ENCODE data around the gene ACVR1.
A peak's percentile ranks its signal among the peaks of the same experiment; 100 is the strongest.
"Not testable (repeated sequence)": the region's sequence is repeated elsewhere in the genome, so short reads cannot be mapped to it uniquely, and the experiment has no call there.

The ACVR1 gene

GRCh38 chr2:157788201-157788600 lies 87.9 kb downstream of the ACVR1 start:
- DNase-seq: no peak

DNA sequence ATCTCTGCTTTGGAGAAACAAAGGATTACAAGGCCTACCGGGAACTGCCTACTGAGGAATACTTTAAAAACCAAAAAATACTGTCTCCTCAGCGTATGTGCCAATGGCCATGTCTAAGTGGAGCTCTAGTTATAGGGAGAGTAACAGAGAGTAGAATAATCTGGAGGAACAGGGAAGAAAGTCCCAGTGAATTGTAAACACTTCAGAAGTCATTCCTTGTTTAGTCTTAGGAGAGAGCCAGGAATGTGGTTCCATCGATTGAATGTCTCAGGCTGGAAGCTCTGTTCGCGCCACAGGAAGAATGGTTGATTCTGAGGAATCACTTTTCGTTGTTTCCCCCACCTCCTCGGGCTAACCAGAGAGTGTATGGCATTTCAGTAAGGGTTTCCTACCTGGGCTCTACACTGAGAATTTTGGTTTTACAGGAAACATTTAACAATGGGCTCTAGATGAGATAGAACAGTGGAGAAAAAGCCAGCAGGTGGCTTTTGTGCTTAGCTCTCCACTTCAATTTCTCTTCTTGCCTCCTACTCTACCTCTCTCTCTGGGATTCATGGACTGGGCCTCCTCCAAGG lies 88.7 kb downstream of the ACVR1 start:
- DNase-seq: no peak

- DNase-seq: no peak
These were observed 89.3 kb downstream of the ACVR1 start for GRCh38 chr2:157786663-157787363.

DNA sequence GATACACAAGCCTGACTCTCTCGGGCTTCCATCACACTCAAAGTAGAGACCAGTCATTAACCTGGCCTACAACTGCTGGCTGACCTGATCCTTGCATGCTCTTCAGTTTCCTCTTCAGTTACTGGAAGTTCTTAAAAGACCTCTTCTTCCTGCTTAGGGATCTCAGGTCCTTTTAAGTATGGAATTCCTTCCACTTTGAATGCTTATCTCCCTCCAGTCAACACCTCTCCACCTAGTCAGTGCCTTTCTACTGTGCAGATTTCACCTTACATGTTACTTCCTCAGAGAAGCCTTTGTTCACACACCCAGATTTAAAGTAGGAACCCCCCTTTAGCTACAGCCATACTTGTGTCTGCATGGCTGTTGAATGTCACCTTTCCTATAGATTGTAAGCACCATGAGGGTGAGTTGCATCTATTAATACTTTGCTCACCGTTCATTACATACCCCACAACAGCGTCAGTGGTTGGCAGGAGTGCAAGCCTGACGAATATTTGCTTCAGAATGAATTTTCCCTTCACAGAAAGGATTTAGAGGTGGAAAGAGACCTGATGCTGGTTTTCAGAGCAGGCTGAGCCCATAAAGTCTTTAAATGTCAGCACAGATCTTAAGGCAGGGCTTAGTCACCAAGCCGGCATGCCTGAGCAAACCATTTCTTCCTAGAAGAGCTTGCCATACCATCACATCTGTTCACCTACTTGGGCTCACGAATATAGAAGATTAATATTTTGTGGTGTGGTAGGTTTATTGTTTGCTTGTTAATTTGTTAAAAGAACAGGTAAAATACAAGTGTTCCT lies 90.1 kb downstream of the ACVR1 start:
- DNase-seq: peak; percentile 26

DNA sequence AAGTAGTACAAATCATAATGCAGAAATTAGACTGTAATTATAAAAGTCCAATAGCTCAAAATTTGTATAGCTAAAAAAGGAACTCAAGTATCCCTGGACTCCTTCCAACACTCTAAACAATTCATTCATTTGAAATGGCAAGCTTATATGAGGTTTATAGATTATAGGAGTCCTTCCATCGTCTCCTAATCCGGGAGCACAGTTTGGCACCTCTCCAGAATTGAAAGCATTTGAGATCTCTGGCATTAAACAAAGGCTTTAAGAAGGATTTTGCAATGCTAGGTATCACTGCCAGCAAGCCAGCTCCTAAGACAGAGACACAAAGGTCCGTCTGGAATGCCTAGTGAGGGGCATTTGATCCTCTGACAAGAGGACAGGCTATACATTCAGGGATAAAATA lies 90.9 kb downstream of the ACVR1 start:
- peak; percentile 33 for DNase-seq

DNA sequence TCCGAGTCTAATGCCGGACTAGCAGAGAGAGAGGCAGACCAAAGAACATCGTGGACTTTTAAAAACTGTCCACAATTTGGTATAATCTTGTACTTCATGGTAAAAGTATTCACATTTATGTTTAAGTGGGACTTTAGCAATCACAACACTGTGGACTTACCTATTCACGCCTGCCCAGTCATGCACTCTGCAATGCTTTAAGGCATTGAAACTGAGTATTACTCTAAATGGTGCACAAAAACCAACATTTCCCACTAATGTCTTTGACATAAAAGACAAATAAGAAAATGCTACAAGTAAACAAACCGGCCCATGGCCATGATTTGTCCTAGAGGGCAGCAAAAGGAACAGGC lies 91.3 kb downstream of the ACVR1 start:
- no peak for DNase-seq

DNA sequence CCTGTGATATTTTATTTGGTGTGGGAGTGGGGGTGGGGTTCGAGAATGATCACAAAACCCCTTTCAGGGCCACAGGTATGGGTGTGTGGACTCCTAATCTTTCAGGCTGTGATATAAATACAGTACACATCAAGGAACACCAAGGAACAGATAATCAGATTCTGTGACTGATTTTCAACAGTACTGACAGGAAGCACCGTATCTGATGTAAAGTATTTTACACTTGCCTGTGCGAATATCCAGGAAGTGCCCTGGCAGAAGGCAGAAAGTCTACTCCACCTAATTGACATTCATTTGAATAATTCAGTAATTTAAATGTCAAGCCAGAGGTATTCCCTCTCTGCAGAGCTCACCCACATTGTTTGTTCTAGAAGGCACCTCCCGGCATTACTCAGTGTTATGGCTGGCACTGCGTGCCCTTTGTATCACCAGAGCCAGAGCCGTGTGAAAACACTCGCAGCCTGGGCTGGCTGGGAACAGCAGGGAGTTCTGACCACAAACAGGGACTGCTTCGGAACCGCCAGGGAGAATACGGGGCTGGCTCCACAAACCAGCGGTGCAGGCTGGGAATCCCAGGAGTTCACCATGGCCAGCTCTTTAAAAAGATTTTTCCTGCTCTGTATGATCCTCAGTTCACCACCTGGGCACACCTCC lies 91.8 kb downstream of the ACVR1 start:
- DNase-seq: peak; percentile 82

GRCh38 chr2:157783245-157783644 lies 92.9 kb downstream of the ACVR1 start:
- no peak for DNase-seq

DNA sequence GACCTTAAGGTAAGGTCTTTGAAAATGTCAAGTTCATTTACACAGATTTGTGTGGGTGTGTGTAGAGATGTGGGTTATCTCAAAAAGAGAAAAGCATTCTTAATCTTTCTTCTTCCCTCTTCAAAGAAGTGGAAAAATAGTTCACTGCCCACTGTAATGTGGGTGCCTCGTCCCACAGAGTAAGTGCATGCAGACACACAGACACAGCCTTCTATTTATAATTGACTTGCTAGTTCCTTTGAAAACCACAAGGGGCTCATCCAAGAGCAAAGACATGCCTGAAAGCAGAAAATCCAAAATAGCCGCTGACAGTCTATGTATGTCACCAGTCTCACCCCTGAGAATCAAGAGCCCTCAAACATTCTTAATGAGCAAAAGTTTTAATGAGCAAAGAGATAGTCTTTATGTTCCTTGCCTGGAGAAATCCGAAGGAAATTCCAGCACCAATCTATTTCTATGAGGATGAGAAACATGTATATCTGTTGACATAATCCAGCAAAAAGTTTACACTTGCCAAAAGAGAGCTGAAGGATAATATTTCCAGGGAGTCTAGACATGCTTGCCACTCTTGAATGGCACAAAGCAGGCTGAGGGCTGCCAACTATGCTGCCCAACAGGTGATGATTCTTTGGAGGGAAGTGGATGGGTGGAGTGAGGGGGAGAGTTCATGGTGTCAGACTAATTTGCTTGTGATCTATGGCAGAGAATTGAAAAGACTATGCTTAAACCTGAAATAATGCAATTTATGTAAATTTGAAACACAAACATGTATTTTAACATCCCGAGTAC lies 93.9 kb downstream of the ACVR1 start:
- DNase-seq: peak; percentile 31

DNA sequence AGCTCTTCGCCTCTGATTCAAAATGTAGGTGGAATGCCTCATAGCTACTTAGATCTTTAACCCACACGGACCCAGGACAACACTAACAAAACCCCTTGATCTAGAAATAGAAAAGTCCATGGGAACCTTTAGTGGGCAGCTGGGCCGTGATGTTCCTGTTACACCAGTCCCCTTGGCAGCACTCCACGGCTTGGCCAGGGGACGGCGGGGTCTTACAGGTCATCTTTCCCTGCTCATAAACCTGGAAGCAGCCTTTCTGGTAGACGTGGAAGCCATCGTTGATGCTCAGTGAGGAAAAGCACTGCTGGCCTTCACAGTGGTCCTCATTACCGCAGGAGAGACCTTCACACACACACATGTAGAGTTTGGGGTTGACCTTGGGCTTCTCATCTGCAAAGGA lies 95.9 kb downstream of the ACVR1 start:
- DNase-seq: no peak

DNA sequence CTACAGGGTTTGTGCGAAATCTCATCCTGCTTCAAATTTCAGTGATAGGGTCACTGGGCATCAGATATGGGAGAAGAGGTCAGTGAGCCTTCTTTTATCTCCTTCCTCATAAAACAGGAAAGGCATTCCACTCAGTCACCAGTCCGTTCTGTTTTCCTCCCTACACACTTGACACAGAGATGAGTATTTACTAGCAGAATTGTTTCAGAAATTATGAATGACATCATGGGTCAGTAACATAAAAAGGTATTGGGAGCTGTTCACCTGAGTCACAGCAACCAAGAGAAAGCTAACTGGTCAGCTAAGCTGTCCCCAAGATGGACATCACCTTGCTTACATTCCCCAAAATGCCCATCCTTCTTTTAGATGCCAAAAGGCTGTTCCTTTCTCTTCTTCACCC lies 96.3 kb downstream of the ACVR1 start:
- no peak for DNase-seq

DNA sequence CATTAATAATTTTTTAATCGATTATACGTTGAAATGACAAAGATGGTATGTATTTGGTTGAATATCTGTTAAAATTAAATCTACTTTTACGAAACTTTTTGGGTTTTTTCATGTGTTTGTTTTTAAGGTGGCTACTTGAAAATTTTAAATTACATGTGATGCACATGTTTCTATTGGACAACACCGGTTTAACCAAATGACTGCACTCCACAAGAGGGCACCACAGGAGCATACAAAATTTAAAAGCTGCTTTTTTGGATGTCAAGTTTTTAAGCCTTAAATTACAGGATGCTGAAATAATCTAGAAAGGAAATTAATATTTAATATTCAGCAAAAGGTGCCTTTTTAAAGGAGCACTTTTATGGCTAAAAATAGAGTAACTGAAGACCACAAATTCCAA lies 98.7 kb downstream of the ACVR1 start:
- peak; percentile 63 for DNase-seq

GRCh38 chr2:157771234-157771633 lies 104.9 kb downstream of the ACVR1 start:
- DNase-seq: no peak

GRCh38 chr2:157769856-157770255 lies 106.3 kb downstream of the ACVR1 start:
- DNase-seq: peak; percentile 37

DNA sequence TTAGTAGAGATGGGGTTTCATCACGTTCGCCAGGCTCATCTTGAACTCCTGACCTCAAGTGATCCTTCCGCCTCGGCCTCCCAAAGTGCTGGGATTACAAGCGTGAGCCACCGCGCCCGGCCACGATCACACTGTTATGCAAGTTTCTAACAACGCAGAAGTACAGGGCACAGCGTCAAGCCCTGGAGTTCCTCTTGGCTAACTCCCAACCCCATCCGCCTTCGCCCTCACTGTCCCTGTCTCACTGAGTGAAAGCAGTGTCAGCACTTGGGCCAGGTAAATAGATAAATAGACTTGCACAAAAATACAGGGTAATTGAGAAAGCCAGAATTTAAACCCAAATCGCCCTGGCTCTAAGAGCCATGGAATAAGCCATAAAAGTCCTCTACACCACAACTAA lies 111.7 kb downstream of the ACVR1 start:
- DNase-seq: no peak

GRCh38 chr2:157761520-157761919 lies 114.6 kb downstream of the ACVR1 start:
- peak; percentile 59 for DNase-seq

DNA sequence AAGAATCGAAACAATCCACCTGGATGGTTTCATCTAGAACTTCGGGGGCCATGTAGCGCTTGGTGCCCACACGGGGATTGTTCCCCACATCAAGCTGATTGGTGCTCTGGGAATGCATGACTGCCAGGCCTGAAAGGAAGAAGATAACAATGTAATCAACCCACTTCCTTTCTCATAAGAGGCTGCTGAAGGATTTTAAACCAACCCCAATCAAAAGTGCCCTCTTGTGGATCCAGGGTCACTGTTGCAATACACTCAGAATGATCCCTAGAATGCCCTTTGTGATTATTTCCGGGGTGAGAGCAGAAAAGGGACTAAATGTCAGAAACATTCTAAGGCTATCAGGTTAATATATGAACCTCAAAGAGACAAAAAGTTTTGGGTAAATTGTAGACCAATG lies 115.2 kb downstream of the ACVR1 start:
- no peak for DNase-seq

GRCh38 chr2:157759855-157760254 lies 116.3 kb downstream of the ACVR1 start:
- DNase-seq: no peak

- no peak for DNase-seq
These were observed 117.5 kb downstream of the ACVR1 start for GRCh38 chr2:157758586-157758985.

GRCh38 chr2:157757500-157757899 lies 118.6 kb downstream of the ACVR1 start:
- peak; percentile 9 for DNase-seq

- not testable (repeated sequence) for DNase-seq
These were observed 119.7 kb downstream of the ACVR1 start for GRCh38 chr2:157756447-157756846.

DNA sequence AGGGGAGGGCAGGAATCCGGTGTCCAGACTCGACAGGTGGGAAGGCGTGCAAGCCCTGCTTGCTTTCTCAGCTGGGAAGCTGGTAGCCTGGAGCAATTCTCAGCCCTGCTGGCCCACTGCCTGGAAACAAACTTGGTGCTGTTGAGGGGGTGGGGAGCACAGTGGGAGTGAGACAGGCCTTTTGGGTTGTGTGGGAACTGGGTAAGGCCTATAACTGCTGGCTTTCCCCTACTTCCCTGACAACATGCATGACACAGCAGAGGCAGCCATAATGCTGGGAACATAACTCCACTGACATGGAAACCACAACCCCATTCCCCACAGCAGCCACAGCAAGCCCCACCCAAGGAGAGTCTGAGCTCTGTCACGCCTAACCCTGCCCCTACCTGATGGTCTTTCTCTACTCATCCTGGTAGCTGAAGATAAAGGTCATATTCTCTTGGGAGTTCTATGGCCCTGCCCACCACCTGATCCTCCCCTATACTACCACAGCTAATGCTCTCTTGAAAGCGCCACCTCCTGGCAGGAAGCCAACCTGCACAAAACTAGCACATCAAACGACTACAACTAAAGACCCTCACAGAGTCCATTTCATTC lies 124.6 kb downstream of the ACVR1 start:
- DNase-seq: peak; percentile 67

Data from fibroblast of skin of scalp (primary cell).